Activated CD4-positive, alpha-beta memory T cell treated with anti-CD3 and anti-CD28 coated beads, Interleukin-2, amount 10 ng/mL, durations not matched to agents 7 days and 5 days (primary cell): ENCODE data around the gene SNAP47. TPM values are rescaled to one million over a fixed set of nuclear protein-coding genes. Genes with fewer than 3 reads are reported as not detected.

Source experiments
- CTCF ChIA-PET: fragments of 350-600 bp; sonication (Branson Sonifier 250); formaldehyde crosslinking; loops from one replicate; lab custom pipeline; 2021; ENCODE audit warnings: antibody characterized with exemption, inconsistent platforms; lab: Charles Lee
- POLR2A ChIA-PET: fragments of 350-600 bp; sonication (Branson Sonifier 250); formaldehyde crosslinking; loops from one replicate; lab custom pipeline; 2021; ENCODE audit warnings: antibody characterized with exemption; lab: Charles Lee
- DNase-seq: peaks from one replicate; pipeline ENCODE4 v3.0.0-alpha.2; 2020
- H3K27ac Mint-ChIP-seq: one replicate; pipeline ENCODE4 v1.8.0; 2021; ENCODE audit warnings: mild to moderate bottlenecking, mixed read lengths
- H3K27me3 Mint-ChIP-seq: one replicate; pipeline ENCODE4 v1.8.0; 2021; ENCODE audit warnings: mixed read lengths
- H3K36me3 Mint-ChIP-seq: one replicate; pipeline ENCODE4 v1.8.0; 2021; ENCODE audit warnings: low read depth, mixed read lengths
- H3K4me1 Mint-ChIP-seq: one replicate; pipeline ENCODE4 v1.8.0; 2021; ENCODE audit warnings: mixed read lengths
- H3K4me3 Mint-ChIP-seq: one replicate; pipeline ENCODE4 v1.8.0; 2021; ENCODE audit warnings: mild to moderate bottlenecking, mixed read lengths
- H3K9me3 Mint-ChIP-seq: one replicate; pipeline ENCODE4 v1.8.0; 2021; ENCODE audit warnings: mixed read lengths
- total RNA-seq, 2 experiments: library from RNA; stranded (reverse); gene quantifications; one replicate each; pipeline ENCODE4 v1.2.3, GENCODE V29; 2021

SNAP47 gene
- total RNA-seq, 2 experiments from 2014 or later, result 55.3 to 59.4 TPM

GRCh38 chr1:227815468-227816409, 80.5 kb downstream of the SNAP47 start, which contains the start of gene PRSS38:
PRSS38 (plus strand) TSS chr1:227815675; CDS start chr1:227815717, 42 bp downstream.
- no peak within 1 kb of the TSS for H3K4me3 Mint-ChIP-seq
- ChIA-PET POLR2A (no interaction called here), CTCF (no interaction called here)
- DNase-seq, result no peak
- H3K4me1 Mint-ChIP-seq, result peaks cover 5% of the 10 kb centered on the region
- H3K9me3 Mint-ChIP-seq, result peaks cover 20% of the 10 kb centered on the region
- no peak within 1 kb of the TSS for H3K27ac Mint-ChIP-seq
- H3K27me3 Mint-ChIP-seq, result peaks cover 1% of the 10 kb centered on the region
- peaks cover 3% of the 10 kb centered on the region for H3K36me3 Mint-ChIP-seq

DNA sequence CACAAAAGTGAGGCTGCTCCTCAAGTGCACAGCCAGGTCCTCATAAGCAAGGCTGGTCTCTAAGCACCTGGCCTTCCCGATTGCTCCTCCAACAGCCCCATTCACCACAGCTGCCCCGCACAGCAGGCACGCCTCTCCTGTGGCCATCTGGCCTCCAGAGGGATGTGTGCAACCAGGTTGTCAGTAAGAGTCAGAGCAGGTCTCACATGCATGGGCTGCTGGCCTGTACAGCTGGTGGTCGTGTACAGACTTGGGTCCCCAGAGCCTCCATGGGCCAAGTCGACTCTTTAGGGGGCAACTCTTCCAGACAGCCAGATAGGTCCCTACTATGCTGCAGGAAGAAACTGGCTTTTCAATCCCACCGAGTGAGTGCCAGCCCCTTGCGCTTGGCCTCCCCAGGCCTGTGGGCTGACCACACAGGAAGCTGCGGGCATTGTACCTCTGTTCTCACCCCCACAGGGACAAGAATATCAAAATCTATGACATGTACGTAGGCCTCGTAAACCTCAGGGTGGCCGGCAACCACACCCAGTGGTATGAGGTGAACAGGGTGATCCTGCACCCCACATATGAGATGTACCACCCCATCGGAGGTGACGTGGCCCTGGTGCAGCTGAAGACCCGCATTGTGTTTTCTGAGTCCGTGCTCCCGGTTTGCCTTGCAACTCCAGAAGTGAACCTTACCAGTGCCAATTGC, 81.7 kb downstream of the SNAP47 start:
- DNase-seq, result no peak
- CTCF ChIA-PET, result interaction anchor here (1.2 kb wide), 1 partner anchor 9 kb away, joined by 3 read pairs; no protein-coding TSS in a partner anchor
- Mint-ChIP-seq H3K4me3 (no peak overlapping the region), H3K4me1 (peaks cover 5% of the 10 kb centered on the region), H3K27me3 (peaks cover 8% of the 10 kb centered on the region), H3K27ac (no peak overlapping the region), H3K9me3 (peaks cover 27% of the 10 kb centered on the region), H3K36me3 (peaks cover 3% of the 10 kb centered on the region)
- POLR2A ChIA-PET, result no interaction called here

DNA sequence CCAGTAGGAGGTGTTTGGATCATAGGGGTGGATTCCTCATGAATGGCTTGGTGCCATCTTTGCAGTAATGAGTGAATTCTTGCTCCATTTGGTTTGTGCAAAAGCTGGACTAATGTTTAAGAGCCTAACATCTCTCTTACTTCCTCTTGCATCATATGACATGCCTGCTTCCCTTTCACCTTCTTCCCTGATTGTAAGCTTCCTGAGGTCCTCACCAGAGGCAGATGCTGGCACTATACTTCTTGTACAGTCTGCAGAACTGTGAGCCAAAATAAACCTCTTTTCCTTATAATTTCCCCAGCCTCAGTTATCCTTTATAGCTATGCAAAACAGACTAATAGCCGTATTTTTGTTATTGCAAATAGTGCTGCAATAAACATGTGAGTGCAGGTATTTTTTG, 88.3 kb downstream of the SNAP47 start:
- no peak overlapping the region for H3K27ac Mint-ChIP-seq
- H3K4me3 Mint-ChIP-seq, result no peak overlapping the region
- H3K9me3 Mint-ChIP-seq, result peaks cover 21% of the 10 kb centered on the region
- peaks cover 23% of the 10 kb centered on the region for H3K27me3 Mint-ChIP-seq
- H3K4me1 Mint-ChIP-seq, result no peaks in the 10 kb centered on the region
- H3K36me3 Mint-ChIP-seq, result peaks cover 3% of the 10 kb centered on the region
- ChIA-PET CTCF (no interaction called here), POLR2A (no interaction called here)
- no peak for DNase-seq

DNA sequence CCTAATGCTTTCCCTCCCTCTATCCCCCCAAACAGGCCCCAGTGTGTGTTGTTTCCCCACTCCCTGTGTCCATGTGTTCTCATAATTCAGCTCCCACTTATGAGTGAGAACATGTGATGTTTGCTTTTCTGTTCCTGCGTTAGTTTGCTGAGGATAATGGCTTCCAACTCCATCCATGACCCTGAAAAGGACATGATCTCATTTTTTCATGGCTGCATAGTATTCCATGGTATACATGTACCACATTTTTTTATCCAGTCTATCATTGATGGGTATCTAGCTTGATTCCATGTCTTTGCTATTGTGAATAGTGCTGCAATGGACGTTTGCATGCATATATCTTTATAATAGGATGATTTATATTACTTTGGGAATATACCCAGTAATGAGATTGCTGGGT, 89.0 kb downstream of the SNAP47 start:
- peaks cover 25% of the 10 kb centered on the region for H3K27me3 Mint-ChIP-seq
- no peak for DNase-seq
- H3K4me1 Mint-ChIP-seq, result peaks cover 2% of the 10 kb centered on the region
- ChIA-PET CTCF (no interaction called here), POLR2A (no interaction called here)
- peaks cover 23% of the 10 kb centered on the region for H3K9me3 Mint-ChIP-seq
- peaks cover 3% of the 10 kb centered on the region for H3K36me3 Mint-ChIP-seq
- H3K4me3 Mint-ChIP-seq, result no peak overlapping the region
- no peak overlapping the region for H3K27ac Mint-ChIP-seq

GRCh38 chr1:227828786-227829185, 93.6 kb downstream of the SNAP47 start:
- H3K4me3 Mint-ChIP-seq, result no peak overlapping the region
- POLR2A ChIA-PET, result no interaction called here

More at GRCh38 chr1:227828786-227829185, 93.6 kb downstream of the SNAP47 start:
- DNase-seq, result no peak
- Mint-ChIP-seq H3K36me3 (no peaks in the 10 kb centered on the region), H3K4me1 (peaks cover 2% of the 10 kb centered on the region), H3K9me3 (peaks cover 10% of the 10 kb centered on the region), H3K27ac (no peak overlapping the region), H3K27me3 (peaks cover 17% of the 10 kb centered on the region)
- CTCF ChIA-PET, result no interaction called here

Other genes starting within 250 kb of the SNAP47 start
- gene ZNF678, start 171.9 kb upstream of the SNAP47 start, total RNA-seq, result 1 to 10 TPM; 4.6 to 4.9 TPM
- gene JMJD4, start 133 bp upstream of the SNAP47 start, total RNA-seq, result 10 to 100 TPM; 23.7 to 25.0 TPM
- not detected for gene PRSS38, start 80.2 kb downstream of the SNAP47 start, total RNA-seq
- gene WNT9A, start 212.5 kb downstream of the SNAP47 start, total RNA-seq, result 1 to 10 TPM; 1.5 to 2.0 TPM